Fibroblast of lung (primary cell): ENCODE results near the gene KLC4.

Experiments
- CTCF ChIP-seq, 2 donors: IDR thresholded peaks in 1 of 2; conservative IDR thresholded peaks in 1 of 2; 1 replicate in 1 of 2; 2 replicates in 1 of 2; pipeline ENCODE4 v1.5.1; 2011 to 2012; ENCODE audit warnings: low read length in 2 of 2, control low read depth in 1 of 2, inconsistent platforms in 1 of 2, low read depth in 1 of 2, mild to moderate bottlenecking in 1 of 2
- EZH2 ChIP-seq: IDR thresholded peaks from 2 replicates; pipeline ENCODE4 v1.5.1; 2012; ENCODE audit warnings: low read length, control low read depth, mild to moderate bottlenecking; ENCODE audit errors: missing control alignments

GRCh38 chr6:43035495-43036194, 23.8 kb upstream of the KLC4 start:
- TF ChIP-seq EZH2 (no peak), CTCF (conservative IDR thresholded peaks at IDR 0.05 in 1 of 2, IDR thresholded peaks at IDR 0.05 in 1 of 2; ENCODE audit: low read depth in 1 of 2, low read length in 2 of 2) (no peak)
